Mesothelial cell of epicardium (in vitro differentiated cells): ENCODE measurements around the gene AFAP1L1. TPM values are rescaled to one million over a fixed set of nuclear protein-coding genes. Genes with fewer than 3 reads are reported as not detected.

ENCODE experiments used
- DNase-seq, 2 experiments: peaks; one replicate each; pipeline ENCODE4 v3.0.0; 2021; ENCODE audit warnings: low spot score in 2 of 2; ENCODE audit not compliant: unreplicated experiment in 2 of 2
- H3K27ac Mint-ChIP-seq: 2 replicates; pipeline ENCODE4 v1.8.0; 2021; ENCODE audit warnings: mixed read lengths
- H3K27me3 Mint-ChIP-seq: 2 replicates; pipeline ENCODE4 v1.8.0; 2021; ENCODE audit warnings: low read depth, mixed read lengths
- H3K36me3 Mint-ChIP-seq: 2 replicates; pipeline ENCODE4 v1.8.0; 2021; ENCODE audit warnings: mixed read lengths
- H3K4me1 Mint-ChIP-seq: 2 replicates; pipeline ENCODE4 v1.8.0; 2021; ENCODE audit warnings: mixed read lengths
- H3K4me3 Mint-ChIP-seq: 2 replicates; pipeline ENCODE4 v1.8.0; 2021; ENCODE audit warnings: mild to moderate bottlenecking, moderate library complexity, mixed read lengths
- H3K9me3 Mint-ChIP-seq: 2 replicates; pipeline ENCODE4 v1.8.0; 2021; ENCODE audit warnings: mixed read lengths
- total RNA-seq: library from RNA; stranded (reverse); gene quantifications from 3 replicates; pipeline ENCODE4 v1.2.1, GENCODE V29; 2021
- TF ChIP-seq, protein P1 (sequence below): fragments of 200-600 bp; sonication (generic); IDR thresholded peaks from one replicate; pipeline ENCODE4 v1.5.0; 2021; ENCODE audit warnings: antibody characterized with exemption; ENCODE audit not compliant: unreplicated experiment

AFAP1L1 gene
- total RNA-seq, 1 donor from 2014 or later = 0.63 TPM

DNA sequence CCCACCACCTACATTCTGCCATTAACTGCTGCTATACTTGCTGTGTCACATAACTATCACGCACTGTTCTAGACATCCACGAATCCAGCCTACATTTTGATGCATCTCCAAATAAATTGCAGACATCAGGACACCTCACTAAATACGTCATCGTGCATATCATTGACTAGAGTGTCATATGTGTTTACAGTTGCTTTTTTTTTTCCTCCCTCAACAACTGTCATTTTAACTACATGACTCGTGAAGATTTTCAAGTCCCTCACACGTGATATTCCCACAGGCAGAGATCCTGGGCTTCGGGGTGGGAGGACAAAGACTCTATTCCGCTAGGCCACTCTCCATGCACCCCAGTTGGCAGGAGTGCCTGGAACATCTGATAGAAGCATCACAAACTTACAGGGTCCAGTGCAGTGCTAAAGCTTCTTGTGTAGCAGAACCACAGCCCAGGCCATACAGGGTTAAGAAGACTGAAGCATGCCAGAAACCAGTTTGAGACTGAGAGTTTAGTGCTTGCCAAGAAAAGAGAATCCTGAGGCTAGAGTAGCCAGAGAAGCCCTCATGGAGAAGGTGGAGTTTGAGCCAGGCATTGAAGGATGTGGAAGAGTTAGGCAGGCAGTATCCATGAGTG is 87.3 kb downstream of the AFAP1L1 start:
- H3K4me1 Mint-ChIP-seq = peaks cover 10% of the 10 kb centered on the region
- no peak for DNase-seq
- no peak overlapping the region for H3K27ac Mint-ChIP-seq
- peak overlapping the region; percentile 83 for H3K4me3 Mint-ChIP-seq
- no peaks in the 10 kb centered on the region for H3K9me3 Mint-ChIP-seq
- H3K27me3 Mint-ChIP-seq = no peaks in the 10 kb centered on the region
- peaks cover 4% of the 10 kb centered on the region for H3K36me3 Mint-ChIP-seq
- TF ChIP-seq, protein P1, sequence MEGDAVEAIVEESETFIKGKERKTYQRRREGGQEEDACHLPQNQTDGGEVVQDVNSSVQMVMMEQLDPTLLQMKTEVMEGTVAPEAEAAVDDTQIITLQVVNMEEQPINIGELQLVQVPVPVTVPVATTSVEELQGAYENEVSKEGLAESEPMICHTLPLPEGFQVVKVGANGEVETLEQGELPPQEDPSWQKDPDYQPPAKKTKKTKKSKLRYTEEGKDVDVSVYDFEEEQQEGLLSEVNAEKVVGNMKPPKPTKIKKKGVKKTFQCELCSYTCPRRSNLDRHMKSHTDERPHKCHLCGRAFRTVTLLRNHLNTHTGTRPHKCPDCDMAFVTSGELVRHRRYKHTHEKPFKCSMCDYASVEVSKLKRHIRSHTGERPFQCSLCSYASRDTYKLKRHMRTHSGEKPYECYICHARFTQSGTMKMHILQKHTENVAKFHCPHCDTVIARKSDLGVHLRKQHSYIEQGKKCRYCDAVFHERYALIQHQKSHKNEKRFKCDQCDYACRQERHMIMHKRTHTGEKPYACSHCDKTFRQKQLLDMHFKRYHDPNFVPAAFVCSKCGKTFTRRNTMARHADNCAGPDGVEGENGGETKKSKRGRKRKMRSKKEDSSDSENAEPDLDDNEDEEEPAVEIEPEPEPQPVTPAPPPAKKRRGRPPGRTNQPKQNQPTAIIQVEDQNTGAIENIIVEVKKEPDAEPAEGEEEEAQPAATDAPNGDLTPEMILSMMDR = no peak

- H3K4me3 Mint-ChIP-seq = no peak overlapping the region
- TF ChIP-seq, protein P1 = no peak
- DNase-seq = no peak
- no peaks in the 10 kb centered on the region for H3K27me3 Mint-ChIP-seq
- H3K36me3 Mint-ChIP-seq = no peaks in the 10 kb centered on the region
- H3K4me1 Mint-ChIP-seq = peaks cover 10% of the 10 kb centered on the region
- H3K27ac Mint-ChIP-seq = no peak overlapping the region
- no peaks in the 10 kb centered on the region for H3K9me3 Mint-ChIP-seq
Measured at GRCh38 chr5:149360272-149360671, 88.6 kb downstream of the AFAP1L1 start.

DNA sequence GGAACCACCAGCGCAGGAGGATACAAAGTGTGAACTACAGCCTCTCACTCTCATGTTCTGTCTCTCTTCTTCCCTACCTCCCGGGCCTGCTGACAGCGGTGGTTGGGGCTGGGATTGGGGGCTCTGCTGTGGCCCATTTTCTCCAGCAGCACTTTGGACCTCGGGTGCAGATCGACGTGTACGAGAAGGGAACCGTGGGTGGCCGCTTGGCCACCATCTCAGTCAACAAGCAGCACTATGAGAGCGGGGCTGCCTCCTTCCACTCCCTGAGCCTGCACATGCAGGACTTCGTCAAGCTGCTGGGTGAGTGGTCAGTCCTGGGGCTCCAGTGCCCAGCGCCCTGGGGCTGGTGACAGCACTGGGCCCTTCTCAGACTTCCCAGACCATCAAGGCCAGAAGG is 90.9 kb downstream of the AFAP1L1 start:
- no peaks in the 10 kb centered on the region for H3K27me3 Mint-ChIP-seq
- no peaks in the 10 kb centered on the region for H3K9me3 Mint-ChIP-seq
- H3K36me3 Mint-ChIP-seq = no peaks in the 10 kb centered on the region
- no peak overlapping the region for H3K4me3 Mint-ChIP-seq
- TF ChIP-seq, protein P1 = no peak
- no peak for DNase-seq
- H3K27ac Mint-ChIP-seq = no peak overlapping the region
- H3K4me1 Mint-ChIP-seq = peaks cover 5% of the 10 kb centered on the region

- no peaks in the 10 kb centered on the region for H3K27me3 Mint-ChIP-seq
- no peaks in the 10 kb centered on the region for H3K36me3 Mint-ChIP-seq
- H3K27ac Mint-ChIP-seq = no peak overlapping the region
- DNase-seq = no peak
- H3K9me3 Mint-ChIP-seq = no peaks in the 10 kb centered on the region
- H3K4me1 Mint-ChIP-seq = peaks cover 2% of the 10 kb centered on the region
- TF ChIP-seq, protein P1 = no peak
- H3K4me3 Mint-ChIP-seq = no peak overlapping the region
Measured at GRCh38 chr5:149363358-149363757, 91.7 kb downstream of the AFAP1L1 start.

- no peak overlapping the region for H3K4me3 Mint-ChIP-seq
- DNase-seq = no peak
- no peaks in the 10 kb centered on the region for H3K27me3 Mint-ChIP-seq
- TF ChIP-seq, protein P1 = no peak
- H3K9me3 Mint-ChIP-seq = no peaks in the 10 kb centered on the region
- H3K36me3 Mint-ChIP-seq = no peaks in the 10 kb centered on the region
- H3K4me1 Mint-ChIP-seq = no peaks in the 10 kb centered on the region
- H3K27ac Mint-ChIP-seq = no peak overlapping the region
Measured at GRCh38 chr5:149363936-149364335, 92.3 kb downstream of the AFAP1L1 start.

DNA sequence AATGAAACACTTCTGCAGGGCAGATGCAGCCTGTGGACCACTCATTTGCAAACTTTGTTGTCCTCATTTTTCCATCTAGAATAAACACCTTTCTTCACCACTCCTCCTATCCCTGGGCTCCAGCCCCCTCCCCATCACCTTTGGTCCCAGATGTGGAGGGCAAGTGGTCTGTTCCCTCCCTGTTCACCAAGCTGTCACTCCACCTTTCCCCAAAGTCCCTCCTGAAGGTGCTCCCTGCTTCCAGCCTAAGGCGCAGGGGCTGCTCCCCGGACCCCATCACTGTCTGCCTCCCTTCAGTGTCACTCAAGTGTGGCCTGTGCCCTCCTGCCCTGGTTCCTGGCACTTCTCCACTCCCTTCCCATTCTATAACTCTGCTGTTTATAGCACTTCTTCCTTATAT is 93.1 kb downstream of the AFAP1L1 start:
- no peaks in the 10 kb centered on the region for H3K9me3 Mint-ChIP-seq
- H3K27me3 Mint-ChIP-seq = no peaks in the 10 kb centered on the region
- DNase-seq = no peak
- TF ChIP-seq, protein P1 = no peak
- H3K36me3 Mint-ChIP-seq = no peaks in the 10 kb centered on the region
- H3K27ac Mint-ChIP-seq = no peak overlapping the region
- no peaks in the 10 kb centered on the region for H3K4me1 Mint-ChIP-seq
- no peak overlapping the region for H3K4me3 Mint-ChIP-seq
